Stimulated activated CD8-positive, alpha-beta memory T cell treated with anti-CD3 and anti-CD28 coated beads, Interleukin-7, amount 100 ng/mL, for 24 hours (primary cell): ENCODE results near the gene MSRB1.
"Not testable (repeated sequence)": the region's sequence is repeated elsewhere in the genome, so short reads cannot be mapped to it uniquely, and the experiment has no call there.

Experiments
- DNase-seq: peaks from one replicate; pipeline ENCODE4 v3.0.0-alpha.2; 2020; ENCODE audit warnings: low read depth

Gene MSRB1

GRCh38 chr16:1978476-1979120, 35.6 kb upstream of the MSRB1 start:
- DNase-seq = no peak

DNA sequence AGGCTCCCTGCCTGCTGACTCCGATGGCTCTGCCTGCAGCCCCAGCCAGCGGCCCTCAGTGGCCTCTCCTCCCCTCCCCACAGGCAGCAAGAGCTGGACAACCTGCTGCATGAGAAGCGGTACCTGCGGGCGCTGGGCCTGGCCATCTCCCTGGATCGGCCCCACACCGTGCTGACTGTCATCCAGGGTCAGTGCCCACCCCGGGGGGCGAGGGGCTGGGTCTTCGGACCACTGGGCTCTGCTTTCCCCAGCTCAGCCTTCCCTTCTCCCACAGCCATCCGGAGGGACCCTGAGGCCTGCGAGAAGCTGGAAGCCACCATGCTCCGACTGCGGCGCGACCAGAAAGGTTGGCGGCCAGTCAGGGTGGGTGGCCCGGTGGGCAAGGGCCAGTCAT, 34.9 kb upstream of the MSRB1 start:
- DNase-seq = no peak

DNA sequence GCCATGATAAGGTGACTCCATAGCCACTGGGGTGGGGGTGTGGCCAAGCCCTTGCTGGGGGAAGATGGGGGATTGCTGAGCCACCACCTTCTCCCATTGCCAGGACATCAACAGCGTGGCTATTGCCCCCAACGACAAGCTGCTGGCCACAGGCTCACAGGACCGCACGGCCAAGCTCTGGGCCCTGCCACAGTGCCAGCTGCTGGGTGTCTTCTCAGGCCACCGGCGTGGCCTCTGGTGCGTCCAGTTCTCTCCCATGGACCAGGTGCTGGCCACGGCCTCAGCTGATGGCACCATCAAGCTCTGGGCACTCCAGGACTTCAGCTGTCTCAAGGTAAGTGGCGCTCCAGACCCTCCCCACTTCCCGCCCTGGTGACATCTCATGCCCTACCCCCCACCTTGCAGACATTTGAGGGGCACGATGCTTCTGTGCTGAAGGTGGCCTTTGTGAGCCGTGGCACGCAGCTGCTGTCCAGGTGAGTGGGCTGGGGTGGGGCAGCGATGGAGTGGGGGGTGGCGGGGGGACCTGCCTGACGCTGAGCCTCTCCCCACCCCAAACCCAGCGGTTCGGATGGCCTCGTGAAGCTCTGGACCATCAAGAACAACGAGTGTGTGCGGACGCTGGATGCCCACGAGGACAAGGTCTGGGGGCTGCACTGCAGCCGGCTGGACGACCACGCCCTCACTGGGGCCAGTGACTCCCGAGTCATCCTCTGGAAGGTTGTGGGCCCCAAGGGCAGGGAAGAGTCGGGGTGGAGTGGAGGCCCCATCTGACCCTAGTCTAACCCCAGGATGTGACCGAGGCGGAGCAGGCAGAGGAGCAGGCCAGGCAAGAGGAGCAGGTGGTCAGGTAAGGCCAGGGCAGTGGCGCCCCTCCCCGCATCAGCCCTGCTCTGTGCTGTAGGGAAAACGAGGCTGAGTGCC, 34.2 kb upstream of the MSRB1 start:
- DNase-seq = no peak

DNA sequence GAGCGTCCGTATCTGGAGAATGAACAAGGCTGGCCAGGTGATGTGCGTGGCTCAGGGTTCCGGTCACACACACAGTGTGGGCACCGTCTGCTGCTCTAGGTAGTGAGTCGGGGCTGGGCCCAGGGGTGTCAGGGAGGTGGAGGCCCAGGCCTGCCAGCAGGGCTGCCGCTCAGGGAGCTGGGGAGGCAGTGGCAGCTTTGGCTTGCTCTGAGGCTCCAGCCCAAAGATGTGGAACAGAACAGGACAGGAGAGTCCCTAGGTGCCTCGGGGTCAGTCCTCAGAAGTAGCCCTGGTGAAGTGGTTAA, 33.2 kb upstream of the MSRB1 start:
- DNase-seq = no peak

DNA sequence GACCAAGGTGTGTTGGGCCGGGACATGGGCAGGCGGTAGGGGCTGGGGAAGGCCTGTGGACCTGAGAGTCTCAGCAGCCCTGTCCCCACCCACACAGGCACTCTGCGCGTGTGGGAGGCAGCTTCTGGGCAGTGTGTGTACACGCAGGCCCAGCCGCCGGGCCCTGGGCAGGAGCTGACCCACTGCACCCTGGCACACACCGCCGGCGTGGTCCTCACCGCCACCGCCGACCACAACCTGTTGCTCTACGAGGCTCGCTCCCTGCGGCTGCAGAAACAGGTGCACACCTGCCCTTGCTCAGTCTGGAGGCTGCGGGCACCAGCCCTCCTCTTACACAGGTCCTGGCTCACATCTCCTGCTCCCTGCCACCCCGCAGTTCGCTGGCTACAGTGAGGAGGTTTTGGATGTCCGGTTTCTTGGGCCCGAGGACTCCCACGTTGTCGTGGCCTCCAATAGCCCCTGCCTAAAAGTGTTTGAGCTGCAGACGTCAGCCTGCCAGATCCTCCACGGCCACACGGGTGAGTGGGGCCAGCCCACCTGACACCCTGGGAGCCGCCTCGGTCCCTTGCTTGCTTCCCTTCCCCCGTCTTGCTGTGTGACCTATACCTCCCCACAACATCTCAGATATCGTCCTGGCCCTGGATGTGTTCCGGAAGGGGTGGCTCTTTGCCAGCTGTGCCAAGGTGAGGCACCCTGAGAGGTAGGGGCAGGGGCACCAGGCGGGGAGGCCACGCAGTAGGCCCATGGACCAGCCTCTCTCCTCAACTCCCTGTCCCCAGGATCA, 32.6 kb upstream of the MSRB1 start:
- DNase-seq = no peak

DNA sequence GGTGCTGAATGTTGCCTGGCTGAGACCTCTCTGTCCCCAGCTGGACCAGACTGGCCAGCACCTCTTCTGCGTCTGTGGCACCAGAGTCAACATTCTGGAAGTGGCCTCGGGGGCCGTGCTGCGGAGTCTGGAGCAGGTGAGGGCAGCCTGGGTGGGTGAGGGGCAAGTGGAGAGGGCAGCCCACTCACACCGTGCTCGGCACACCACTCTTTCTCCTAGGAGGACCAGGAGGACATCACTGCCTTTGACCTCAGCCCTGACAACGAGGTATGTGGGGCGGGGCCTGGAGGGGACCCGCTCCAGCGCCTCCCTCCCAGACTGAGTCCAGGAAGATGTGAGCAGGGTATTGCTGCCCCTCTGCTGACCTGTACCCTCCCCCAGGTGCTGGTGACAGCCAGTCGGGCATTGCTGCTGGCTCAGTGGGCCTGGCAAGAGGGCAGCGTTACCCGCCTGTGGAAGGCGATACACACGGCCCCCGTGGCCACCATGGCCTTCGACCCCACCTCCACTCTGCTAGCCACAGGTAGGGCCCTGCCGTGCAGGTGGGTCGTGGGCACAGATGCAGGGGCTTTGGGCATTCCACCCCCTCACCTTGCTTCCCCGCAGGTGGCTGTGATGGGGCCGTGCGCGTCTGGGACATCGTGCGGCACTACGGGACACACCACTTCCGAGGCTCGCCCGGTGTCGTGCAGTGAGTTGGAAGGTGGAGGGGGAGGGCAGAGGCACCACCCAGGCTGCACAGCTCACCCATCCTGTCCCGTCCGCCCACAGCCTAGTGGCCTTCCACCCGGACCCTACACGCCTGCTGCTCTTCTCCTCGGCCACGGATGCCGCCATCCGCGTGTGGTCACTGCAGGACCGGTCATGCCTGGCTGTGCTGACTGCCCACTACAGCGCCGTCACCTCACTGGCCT, 31.4 kb upstream of the MSRB1 start:
- no peak for DNase-seq

DNA sequence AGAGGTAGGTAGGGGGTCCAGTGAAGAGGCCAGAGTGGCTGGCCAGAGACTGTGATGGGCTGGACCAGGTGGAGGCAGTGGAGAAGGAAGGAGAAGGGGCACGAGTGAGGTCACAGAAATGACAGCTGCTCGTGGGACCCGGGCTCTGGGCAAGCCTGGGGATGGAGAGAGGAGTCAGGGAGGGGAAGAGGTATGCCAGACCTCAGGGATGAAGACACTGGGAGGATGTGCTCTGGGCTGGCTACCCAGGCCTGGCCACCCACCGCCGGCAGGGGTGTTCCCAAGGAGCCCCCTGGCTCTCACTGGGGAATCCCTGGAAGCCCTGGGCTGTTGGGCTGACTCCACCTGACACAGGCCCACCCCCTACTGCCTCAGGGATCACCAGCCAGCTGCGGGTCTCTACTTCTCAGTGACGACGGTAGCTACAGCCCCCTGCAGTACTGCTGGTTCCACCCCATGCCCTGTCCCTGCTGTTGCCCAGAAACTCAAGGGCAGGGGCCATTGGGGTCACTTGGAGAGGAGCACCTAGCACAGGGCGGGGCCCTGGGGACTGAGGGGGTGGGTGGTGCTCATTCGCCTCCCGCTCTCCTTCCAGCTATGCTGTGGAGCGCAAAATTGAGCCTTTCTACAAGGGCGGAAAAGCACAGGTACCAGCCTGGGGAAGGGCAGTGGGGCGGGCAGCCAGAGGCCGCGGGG, 30.6 kb upstream of the MSRB1 start:
- DNase-seq = no peak

DNA sequence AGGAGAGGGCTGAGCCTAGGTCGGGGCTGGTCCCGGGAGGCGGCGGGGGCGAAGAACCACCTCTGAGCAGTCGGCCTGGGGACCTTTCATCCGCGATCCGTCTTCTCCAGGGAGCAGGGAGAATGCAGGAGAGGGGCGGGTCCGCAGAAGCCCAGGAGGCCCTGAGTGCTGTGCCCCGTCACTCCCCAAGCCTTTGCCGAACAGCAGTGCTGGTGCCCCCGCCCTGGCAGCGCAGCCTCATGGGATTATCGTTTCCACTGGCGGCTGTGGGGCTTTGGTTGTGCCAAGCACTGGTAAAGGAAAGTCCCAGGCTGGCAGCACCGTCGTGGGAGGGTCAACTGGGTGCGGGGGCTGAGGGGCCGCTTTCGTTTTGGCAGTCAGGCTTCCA, 29.5 kb upstream of the MSRB1 start:
- DNase-seq = no peak

- DNase-seq = peak; percentile 92
Observed at GRCh38 chr16:1971796-1972489, 28.9 kb upstream of the MSRB1 start, which contains the start of gene TBL3. TSS of gene TBL3 (plus strand) at chr16:1972053. CDS start at chr16:1972165, 112 bp downstream.

GRCh38 chr16:1968146-1968953, 25.4 kb upstream of the MSRB1 start:
- DNase-seq = no peak

GRCh38 chr16:1966460-1966859, 23.5 kb upstream of the MSRB1 start, which contains the start of gene RNF151:
TSS of gene RNF151 (plus strand) at chr16:1966856. CDS start at chr16:1966882, 26 bp downstream.
- DNase-seq = no peak

DNA sequence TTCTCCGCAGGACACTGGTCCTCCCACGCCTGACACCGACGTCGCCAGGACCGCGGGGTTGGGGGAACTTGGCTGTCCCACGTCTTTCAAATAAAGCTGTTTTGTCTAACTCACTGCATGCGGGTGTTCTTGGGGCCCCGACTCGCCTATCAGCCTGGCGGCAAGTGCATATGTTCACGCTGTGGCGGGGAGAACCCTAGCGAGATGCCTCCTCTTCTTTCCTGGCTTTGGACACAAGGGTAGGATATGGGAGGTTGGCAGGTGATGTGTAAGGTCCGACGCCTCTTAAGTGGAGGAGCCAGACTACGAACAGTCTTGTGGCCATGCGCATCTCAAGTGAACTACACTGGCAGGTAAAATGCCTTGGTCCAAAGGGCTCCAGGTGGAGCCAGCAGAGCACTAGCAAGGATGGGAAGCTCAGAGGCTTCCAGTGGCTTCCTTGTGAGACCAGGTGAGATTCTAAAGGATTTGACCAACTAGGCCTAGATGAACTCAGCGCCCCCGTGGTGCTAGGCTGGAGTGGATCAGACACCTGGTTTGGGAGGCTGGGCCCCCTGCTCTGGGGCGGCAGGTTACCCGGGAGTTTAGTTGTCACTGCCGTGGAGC, 22.5 kb upstream of the MSRB1 start:
- DNase-seq = no peak

GRCh38 chr16:1964506-1965395, 21.8 kb upstream of the MSRB1 start, which contains the start of gene RPS2:
TSS of gene RPS2 (minus strand) at chr16:1964826. CDS start at chr16:1964625, 201 bp downstream.
- peak; percentile 90 for DNase-seq

DNA sequence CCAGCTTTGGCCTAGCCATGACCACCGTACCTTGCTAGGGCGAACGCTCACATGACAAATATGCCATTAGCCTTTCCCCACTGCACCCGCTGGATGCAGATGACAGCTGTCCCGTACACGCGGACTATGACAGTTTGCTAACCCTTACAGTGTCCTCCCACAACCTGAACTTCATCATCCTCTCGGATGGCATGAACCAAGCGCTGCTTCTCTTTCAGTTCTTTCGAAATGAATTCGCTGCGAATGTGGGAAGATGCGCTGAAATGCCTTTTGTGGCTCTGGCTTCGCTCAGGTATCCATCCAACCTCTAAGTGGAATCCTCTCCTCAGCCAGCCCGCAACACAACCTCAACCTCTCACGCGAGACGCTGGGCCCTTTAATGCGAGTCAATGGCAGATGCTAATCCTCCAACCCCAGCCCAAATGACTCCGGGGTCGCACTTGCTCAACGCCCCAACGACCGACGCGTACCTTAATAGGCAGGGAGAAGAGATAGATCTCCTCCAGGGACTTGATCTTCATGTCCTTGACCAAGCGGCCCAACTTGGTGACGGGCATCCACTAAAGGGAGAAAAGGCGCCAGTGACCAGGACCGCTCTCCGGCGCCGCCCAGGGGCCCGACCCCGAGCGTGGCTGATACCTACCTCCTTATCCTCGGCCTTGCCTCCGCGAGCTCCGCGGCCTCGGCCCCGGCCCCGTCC, 21.0 kb upstream of the MSRB1 start:
- no peak for DNase-seq

DNA sequence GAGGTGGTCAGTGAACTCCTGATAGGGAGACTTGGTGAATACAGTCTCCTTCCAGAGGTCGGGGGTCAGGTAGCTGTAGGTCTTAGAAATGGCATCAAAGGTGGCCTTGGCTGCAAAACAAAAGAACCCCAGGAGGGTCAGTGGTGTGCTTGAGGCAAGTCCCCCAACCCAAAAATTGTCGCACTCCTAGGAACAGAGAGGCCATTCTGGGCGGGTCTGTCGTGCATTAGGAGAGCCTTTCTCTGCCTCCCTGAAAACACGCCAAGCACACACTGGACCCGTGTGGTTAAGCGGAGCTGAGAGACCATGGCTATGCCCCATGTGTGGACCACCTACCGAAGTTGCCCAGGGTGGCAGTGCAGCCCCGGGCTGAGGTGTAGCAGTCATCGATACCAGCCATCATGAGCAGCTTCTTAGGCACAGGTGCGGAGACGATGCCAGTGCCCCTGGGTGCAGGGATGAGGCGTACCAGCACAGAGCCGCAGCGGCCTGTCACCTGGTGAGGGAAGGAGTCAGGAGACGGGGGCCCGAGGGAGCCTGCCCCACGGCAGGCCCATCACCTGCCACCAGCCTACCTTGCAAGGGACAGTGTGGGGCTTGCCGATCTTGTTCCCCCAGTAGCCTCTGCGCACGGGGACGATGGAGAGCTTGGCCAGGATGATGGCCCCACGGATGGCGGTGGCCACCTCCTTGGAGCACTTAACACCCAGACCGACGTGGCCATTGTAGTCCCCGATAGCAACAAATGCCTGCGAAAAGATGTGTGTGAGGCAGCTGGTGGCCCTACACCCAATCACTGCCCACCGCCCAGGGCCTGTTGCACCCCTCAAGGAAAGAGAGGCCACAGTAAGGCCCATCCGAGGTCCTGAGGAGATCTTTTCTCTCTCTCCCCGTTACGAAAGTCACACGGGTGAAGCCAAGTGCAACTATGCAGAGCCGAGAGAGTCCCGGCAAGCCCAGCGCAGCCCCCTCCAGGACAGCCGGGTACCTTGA, 19.5 kb upstream of the MSRB1 start:
- DNase-seq = not testable (repeated sequence)

GRCh38 chr16:1961651-1962067, 18.7 kb upstream of the MSRB1 start:
- DNase-seq = no peak
